T-helper 22 cell (primary cell): ENCODE results near the gene ITIH1.
"Not testable (repeated sequence)": the region's sequence is repeated elsewhere in the genome, so short reads cannot be mapped to it uniquely, and the experiment has no call there.

Experiments
- DNase-seq: peaks from one replicate; pipeline ENCODE4 v3.0.0-alpha.2; 2020; ENCODE audit warnings: low read depth

ITIH1 gene, protein sequence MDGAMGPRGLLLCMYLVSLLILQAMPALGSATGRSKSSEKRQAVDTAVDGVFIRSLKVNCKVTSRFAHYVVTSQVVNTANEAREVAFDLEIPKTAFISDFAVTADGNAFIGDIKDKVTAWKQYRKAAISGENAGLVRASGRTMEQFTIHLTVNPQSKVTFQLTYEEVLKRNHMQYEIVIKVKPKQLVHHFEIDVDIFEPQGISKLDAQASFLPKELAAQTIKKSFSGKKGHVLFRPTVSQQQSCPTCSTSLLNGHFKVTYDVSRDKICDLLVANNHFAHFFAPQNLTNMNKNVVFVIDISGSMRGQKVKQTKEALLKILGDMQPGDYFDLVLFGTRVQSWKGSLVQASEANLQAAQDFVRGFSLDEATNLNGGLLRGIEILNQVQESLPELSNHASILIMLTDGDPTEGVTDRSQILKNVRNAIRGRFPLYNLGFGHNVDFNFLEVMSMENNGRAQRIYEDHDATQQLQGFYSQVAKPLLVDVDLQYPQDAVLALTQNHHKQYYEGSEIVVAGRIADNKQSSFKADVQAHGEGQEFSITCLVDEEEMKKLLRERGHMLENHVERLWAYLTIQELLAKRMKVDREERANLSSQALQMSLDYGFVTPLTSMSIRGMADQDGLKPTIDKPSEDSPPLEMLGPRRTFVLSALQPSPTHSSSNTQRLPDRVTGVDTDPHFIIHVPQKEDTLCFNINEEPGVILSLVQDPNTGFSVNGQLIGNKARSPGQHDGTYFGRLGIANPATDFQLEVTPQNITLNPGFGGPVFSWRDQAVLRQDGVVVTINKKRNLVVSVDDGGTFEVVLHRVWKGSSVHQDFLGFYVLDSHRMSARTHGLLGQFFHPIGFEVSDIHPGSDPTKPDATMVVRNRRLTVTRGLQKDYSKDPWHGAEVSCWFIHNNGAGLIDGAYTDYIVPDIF

DNA sequence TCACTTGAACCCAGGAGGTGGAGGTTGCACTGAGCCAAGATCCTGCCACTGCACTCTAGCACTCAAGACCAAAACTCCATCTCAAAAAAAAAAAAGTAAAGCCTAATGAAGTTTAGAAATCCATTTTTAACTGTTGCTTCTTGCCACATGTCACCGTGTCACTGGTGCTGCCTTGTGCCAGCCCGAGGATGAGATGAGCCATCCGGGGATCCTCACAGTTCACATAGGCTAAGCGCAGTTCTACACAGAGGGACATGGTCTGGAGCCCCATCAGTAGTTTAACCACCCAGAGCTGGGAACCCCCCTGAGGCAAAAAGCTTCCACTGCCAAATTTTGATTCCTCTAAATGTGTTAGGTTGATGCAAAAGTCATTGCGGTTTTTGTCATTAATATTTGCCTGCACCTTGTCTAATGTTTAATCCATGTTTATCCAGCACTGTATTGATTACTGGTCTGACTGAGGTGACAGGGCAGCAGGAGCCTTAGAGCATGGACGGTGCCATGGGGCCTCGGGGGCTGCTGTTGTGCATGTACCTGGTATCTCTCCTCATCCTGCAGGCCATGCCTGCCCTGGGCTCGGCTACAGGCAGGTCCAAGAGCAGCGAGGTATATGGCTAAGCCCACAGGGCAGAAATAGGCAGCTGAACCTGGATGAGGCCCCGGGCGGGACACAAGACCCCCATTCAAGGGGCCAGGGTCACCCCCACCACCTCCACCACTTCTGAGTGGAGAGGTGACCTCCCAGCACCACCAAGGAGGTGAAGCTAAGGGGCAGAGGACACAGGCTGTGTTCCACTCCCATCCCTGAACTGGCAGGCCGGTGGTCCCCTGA, at the start of gene ITIH1:
TSS of gene ITIH1 (plus strand) at position 473 of the 832 bp plus-strand sequence. CDS start at position 490, 17 bp downstream.
- no peak for DNase-seq

DNA sequence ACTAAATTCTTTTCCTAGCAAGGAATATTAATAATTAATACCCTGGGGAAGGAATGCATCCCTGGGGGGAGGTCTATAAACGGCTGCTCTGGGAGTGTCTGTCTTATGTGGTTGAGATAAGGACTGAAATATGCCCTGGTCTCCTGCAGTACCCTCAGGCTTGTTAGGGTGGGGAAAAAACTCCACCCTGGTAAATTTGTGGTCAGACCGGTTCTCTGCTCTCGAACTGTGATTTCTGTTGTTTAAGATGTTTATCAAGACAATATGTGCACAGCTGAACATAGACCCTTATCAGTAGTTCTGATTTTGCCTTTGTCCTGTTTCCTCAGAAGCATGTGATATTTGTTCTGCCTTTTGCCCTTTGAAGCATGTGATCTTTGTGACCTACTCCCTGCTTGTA, 48.6 kb upstream of the ITIH1 start:
- not testable (repeated sequence) for DNase-seq

DNA sequence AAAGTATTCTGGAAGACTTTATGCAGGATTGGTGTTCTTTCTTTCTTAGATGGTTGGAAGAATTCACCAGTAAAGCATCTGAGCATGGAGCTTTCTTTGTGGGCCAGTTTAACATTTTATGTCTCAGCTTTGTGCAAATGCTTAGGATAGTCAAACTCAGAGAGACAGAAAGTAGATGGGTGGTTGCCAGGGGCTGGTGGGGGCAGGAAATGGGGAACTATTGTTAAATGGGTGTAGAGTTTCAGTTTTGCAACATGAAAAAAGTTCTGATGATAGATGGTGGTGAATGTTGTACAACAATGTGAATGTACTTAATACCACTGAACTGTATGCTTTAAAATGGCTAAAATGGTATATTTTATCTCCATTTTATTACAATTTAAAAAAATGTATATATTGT, 46.7 kb upstream of the ITIH1 start:
- no peak for DNase-seq

DNA sequence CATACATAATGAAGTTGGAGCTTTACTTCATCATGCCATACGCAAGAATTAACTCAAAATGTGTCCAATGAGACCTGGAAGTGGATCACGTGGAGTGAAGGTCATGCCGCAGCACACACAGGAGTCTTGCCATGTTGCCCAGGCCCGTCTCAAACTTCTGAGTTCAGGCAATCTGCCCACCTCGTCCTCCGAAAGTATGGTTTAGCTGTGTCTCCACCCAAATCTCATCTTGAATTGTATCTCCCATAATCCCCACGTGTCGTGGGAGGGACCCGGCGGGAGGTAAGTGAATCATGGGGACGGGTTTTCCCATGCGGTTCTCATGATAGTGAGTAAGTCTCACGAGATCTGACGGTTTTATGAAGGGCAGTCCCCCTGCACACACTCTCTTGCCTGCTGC, 45.8 kb upstream of the ITIH1 start:
- no peak for DNase-seq

DNA sequence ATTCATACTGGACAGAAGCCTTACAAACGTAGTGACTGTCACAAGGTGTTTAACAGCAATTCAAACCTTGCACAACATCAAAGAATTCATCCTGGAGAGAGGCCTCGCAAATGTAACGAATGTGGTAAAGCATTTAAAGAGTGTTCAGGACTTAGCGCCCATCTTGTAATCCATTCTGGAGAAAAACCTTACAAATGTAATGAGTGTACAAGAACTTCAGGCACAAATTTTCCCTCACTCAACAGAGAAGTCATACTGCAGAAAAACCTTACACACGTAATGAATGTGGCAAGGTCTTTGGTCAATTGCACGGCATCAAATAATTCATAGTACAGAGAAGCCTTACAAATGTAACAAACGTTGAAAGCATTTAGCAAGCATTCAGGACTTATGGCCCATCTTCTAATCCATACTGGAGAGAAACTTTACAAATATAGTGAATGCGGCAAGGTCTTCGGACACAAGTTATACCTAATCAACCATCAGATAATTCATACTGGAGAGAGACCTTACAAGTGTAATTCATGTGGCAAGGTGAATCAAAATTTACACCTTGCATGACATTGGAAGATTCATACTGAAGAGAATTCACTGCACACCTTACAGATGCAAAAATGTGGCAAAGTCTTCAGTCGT, 44.0 kb upstream of the ITIH1 start:
- DNase-seq, result no peak

DNA sequence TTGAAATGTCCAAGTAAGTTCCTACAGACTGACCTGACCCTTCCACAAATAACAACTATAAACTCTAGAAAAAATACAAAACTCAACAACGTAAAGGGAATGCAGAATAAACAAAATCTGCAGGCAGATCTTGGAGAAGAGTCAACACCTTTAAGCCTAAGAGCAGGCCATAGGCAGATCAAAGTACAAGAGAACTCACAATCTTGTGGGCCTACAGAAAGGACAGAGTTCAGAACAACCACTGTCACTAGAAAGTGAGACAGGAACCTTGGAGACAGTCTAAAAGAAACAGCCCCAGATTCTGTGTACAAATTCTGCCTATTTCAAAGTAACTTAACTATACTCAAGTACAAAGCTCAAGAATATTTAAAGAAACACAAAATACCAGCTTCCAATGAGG, 37.7 kb upstream of the ITIH1 start:
- no peak for DNase-seq

DNA sequence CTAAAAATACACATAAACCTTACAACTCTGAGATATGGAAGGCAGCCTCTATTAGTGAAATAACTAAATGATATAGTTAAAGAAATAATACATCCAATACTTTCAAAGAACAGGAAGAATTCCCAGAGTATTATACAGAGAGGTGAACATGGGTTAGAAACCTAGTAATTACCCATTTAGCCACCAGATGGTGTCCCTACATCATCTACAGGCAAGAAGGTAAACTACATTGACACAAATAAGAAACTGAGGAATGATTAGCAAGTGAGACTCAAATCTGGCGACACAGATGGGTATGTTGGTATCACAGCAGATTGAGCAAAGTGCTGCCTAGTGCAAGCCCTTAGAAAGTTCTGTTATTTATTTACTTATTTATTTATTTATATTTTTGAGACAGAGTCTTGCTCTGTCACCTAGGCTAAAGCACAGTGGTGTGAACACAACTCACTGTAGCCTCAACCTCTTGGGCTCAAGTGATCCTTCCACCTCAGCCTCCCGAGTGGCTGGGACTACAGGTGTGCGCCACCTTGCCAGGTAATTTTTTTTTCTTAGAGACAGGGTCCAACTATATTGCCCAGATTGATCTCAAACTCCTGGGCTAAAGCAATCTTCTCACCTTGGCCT, 34.9 kb upstream of the ITIH1 start:
- no peak for DNase-seq

DNA sequence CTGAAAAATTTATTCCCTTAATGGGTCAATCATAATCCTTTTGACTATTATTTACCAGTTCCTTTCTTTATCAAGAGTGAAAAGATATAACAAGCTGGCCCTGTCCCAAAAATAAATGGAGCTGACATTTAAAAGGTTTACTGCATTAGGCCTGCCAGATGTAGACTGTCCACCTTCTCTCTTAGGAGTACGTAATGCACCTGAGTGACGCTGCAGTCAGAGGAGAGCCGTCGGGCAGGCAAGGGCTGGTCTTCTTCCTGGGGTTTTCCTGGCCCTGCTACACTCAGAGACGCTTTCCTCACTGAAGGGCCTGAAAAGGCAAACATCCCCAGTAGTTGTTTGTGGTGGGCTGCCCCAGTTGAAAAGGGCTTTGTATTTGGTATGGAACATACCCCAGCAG, 34.2 kb upstream of the ITIH1 start:
- no peak for DNase-seq

DNA sequence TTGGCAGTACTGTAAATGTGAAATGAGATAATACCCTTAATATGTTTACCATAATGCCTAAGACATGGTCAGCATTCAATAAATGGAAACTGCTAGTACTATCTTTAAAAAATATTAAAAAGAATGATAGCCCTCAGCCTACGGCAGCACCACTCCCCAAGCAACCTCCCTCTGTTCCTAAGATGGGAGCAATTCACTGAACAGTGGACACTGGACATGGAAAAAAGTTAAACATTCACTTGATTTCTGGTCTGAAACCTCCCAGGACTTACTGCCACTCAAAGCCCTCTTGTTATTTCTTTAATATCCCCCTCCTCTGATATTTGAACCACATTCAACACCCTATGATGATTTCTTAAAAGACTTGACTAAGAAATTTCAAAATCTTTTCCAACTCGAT, 33.7 kb upstream of the ITIH1 start:
- DNase-seq, result no peak

DNA sequence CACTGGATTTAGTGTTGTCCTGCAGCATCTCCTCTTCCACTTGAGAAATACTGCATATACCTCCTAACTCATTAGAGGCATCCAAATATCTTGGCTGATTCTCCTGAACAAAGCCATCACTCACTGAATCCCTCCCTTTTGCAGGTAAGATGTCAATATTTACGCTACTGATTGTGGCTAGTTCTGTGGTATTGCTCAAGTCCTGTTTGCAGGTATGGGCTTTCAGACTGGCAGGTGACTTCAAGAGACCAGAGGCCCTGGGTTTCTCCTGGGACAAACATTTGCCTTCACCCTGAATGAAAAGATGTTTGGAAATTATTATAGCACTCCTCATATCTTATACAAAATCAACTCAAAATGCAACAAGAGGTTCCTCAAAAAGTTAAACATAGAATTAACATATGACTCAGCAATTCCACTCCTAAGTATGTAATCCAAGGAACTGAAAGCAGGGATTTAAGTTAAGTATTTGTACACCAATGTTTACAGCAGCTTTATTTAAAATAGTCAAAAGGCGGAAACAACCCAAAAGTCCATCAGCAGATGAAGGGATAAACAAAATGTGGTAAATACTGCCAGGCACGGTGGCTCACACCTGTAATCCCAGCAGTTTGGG, 25.2 kb upstream of the ITIH1 start:
- no peak for DNase-seq

DNA sequence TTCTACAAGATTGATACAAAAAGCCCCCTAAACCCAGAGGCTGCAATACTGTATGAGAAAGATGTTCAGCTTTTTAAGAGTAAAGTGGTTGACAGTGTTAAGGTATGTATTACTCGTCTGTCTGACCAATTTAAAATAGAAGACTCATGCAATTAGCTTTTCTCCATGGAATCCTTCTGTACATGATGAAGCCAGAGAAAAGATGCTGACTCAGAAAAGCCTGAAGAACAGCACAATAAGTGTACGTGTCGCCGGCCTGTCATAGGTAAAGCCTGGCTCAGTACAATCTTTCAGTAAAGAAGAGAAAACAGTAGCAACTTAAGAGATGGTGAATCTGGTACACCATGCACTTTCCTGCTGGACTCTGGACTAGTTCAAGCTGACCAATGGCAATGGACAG, 23.0 kb upstream of the ITIH1 start:
- no peak for DNase-seq

DNA sequence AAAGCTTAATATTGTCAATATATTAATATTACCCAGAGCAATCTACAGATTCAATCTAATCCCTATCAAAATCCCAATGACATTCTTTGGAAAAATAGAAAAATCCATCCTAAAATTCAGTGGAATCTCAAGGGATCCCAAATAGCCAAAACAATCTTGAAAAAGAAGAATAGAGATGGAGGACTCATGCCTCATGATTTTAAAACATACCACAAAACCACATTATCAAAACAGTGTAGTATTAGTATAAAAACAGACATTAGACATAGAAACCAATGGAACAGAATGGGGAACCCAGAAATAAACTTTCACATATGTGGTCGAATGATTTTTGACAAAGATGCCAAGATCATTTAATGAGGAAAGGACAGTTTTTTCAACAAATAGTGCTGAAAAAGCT, 21.3 kb upstream of the ITIH1 start:
- no peak for DNase-seq

DNA sequence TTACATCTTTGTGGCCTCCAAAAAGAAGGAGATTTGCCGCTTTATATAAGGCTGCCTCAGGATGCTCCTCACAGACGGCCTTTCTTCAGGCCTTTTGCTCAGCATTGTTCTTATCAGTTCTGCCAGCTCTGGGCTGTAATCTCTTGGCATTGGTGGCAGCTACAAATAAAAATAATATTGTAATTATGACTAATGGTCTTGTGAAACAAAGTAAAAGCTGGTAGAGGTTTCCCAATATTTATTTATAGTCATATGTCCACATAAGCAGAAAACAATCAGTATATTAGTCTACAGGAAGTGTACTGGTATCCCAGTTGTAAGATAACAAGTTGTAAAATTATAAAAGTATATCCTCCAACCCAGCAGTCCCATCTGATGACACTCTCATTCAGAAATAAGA, 13.9 kb upstream of the ITIH1 start:
- no peak for DNase-seq

DNA sequence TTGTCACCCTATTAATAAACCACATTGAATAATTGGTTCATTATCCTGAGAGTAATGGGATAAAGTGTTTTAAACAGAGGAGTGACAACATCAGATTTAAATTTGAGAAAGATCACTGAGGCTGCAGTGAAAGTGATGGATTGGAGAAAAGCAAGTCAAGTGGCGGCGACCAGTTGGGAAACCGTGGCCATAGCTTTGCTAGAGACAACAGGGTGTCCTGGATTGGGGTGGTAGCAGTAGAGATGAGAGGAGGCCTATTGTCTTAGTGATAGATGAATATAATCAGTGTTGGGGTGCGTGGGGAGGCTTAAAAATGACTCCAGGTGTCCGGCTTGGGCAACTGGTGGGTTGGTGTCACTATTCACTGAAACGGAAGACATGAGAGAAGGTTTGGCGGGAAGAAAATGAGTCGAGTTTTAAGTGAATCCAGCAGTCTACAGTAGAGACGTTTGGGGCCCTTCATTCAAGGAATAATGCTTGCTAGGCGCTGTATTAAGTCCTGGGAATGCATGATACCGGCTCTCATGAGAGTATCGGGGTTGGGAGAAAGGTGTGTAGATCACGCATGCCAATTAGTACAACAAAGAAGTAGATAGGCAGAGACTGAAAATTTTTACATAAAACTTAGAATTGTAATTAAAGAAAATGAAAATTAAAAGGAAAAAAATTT, 7.5 kb upstream of the ITIH1 start:
- no peak for DNase-seq

DNA sequence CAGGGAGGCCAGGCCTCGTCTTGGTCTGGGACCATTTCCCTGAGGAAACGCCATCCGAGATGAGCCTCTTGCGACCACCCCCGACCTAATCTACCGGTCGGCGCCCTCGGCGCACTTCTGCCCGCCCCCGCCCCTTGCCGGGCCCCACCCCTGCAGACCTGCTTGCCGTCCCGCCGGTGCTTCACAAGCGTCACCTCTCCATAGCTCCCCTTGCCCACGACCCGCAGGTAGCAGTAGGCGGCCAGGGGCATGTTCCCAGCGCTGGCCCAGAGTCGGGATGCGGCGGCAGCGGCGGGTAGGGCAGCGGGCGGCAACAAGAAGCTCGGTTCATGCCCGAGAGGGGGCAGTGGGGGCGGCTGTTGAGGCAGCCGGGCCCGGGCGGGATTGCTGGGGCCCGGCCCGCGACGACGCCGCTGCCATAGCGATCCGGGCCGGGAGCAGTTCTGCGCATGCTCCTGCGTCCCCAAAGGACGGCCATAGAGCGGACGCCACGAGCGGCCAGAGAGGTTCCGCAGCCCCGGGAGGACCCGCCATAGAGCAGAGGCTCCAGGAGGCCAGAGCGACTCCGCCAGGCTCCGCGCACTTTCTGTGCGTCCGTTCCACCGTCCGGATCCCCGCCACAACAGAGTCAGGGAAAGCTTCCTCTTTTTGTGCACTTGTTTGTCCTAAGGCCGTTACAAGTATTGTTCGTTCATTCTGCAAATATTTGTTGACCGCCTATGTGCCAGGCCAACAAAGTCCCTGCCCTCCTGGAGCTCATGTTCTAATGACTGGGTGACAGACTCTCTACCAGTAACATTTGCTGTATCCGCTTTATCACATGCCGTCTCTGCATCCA, 6.7 kb upstream of the ITIH1 start, which contains the start of gene NEK4:
TSS of gene NEK4 (minus strand) at position 445 of the 838 bp plus-strand sequence. CDS start at position 251, 194 bp downstream.
- DNase-seq, result peak; percentile 44

DNA sequence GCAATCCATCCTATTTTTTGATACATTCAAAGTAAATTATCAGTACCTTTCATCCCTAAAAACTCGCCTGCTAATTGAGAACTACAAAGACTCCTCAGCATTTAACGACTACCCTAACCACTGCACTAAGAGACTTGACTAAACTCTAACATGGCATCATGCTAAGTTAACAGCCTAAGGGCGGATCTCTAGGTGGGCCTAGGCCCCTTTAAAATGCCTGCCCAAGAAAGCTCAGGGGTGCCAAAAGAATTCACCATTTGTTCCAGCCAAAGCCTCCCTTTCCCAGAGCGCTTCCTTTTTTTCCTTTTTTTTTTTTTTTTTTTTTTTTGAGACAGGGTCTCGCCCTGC, 6.1 kb upstream of the ITIH1 start:
- DNase-seq, result no peak

DNA sequence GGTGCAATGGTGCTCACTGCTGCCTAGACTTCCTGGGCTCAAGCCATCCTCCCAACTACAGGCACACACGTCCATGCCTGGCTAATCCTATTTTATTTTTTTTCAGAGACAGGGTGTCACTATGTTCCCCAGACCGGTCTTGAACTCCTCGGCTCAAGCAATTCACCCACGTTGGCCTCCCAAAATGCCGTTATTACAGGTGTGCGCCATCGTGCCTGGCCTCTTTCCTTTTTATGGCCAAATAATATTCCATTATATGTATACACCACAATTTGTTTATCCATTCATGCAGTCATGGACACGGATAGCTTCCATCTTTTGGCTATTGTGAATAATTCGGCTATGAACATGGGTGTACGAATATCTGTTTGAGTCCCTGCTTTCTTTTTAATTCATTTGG, 5.7 kb upstream of the ITIH1 start:
- DNase-seq, result no peak

DNA sequence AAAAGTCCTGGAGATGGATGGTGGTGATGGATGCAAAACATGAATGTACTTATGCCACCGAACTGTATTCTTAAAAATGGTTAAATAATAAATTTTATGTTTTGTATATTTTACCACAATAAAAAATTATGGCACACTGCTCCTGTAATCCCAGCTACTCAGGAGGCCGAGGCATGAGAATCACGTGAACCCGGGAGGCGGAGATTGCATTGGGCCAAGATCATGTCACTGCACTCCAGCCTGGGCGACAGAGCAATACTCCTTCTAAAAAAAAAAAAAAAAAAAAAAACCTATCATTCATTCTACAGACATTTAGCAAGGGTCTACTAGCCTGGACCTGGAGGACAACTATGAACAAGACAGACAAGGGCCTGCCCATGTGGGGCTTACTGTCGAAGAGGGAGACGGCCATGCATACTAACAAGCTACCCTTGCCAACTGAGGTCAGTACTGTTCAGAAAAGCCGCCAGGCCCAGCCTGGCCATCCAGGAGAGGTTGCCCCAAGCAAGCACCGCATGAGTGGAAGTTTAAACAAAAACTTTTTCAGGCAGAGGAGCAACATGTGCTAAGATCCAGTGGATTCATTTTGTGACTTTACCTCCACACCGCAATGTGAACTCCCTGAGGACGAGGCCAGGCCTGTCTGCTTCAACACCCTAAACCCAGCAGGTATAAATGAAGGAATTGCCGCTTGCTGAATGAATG, 3.9 kb upstream of the ITIH1 start:
- no peak for DNase-seq
